ENCODE measurements around the gene MACROD2. TPM values are rescaled to one million over a fixed set of nuclear protein-coding genes. Genes with fewer than 3 reads are reported as not detected.

MACROD2 gene
- total RNA-seq, 4 donors from 2014 or later, result 4.0 to 14.1 (median 10.4) TPM

GRCh38 chr20:14918281-14918680 lies 923.0 kb downstream of the MACROD2 start:
- WGBS, 2 donors, result 77 to 85% methylated on average over 1 of the region's 1 CpG
- H3K4me3 ChIP-seq, result no peak overlapping the region
- H3K9me3 ChIP-seq, result no peaks in the 10 kb centered on the region
- no peak for DNase-seq (ENCODE audit: low spot score in 2 of 2)
- peaks cover 0 to 22% (median 0%) of the 10 kb centered on the region in 4 donors for H3K4me1 ChIP-seq
- peak overlapping the region in 1 of 4 donors; percentile 58 for H3K27ac ChIP-seq
- no peaks in the 10 kb centered on the region for H3K36me3 ChIP-seq
- TF ChIP-seq POLR2A (IDR thresholded peaks at IDR 0.05) (no peak), CTCF (IDR thresholded peaks at IDR 0.05) (no peak), EP300 (IDR thresholded peaks at IDR 0.05) (no peak)
- no peaks in the 10 kb centered on the region for H3K27me3 ChIP-seq

- Histone ChIP-seq H3K4me3 (no peak overlapping the region), H3K4me1 (peaks cover 0 to 22% (median 0%) of the 10 kb centered on the region in 4 donors), H3K36me3 (no peaks in the 10 kb centered on the region), H3K27me3 (no peaks in the 10 kb centered on the region), H3K9me3 (no peaks in the 10 kb centered on the region), H3K27ac (peak overlapping the region in 3 of 4 donors; percentile 36 to 58 (median 43))
- TF ChIP-seq POLR2A (IDR thresholded peaks at IDR 0.05) (no peak), CTCF (IDR thresholded peaks at IDR 0.05) (no peak), EP300 (IDR thresholded peaks at IDR 0.05) (no peak)
- DNase-seq (ENCODE audit: low spot score in 2 of 2), result no peak
- 28 to 49% methylated on average over 3 of the region's 3 CpGs for WGBS, 2 donors
These were observed 923.7 kb downstream of the MACROD2 start for GRCh38 chr20:14918976-14919375.

GRCh38 chr20:14919501-14920081 lies 924.3 kb downstream of the MACROD2 start:
- H3K27me3 ChIP-seq, result no peaks in the 10 kb centered on the region
- TF ChIP-seq EP300 (IDR thresholded peaks at IDR 0.05), result no peak
- no peak for TF ChIP-seq POLR2A (IDR thresholded peaks at IDR 0.05)
- no peak for TF ChIP-seq CTCF (IDR thresholded peaks at IDR 0.05)
- peaks cover 0 to 22% (median 0%) of the 10 kb centered on the region in 4 donors for H3K4me1 ChIP-seq
- H3K27ac ChIP-seq, result peak overlapping the region in 3 of 4 donors; percentile 26 to 58 (median 36)
- no peaks in the 10 kb centered on the region for H3K9me3 ChIP-seq
- no peak for DNase-seq (ENCODE audit: low spot score in 2 of 2)
- H3K4me3 ChIP-seq, result no peak overlapping the region
- no peaks in the 10 kb centered on the region for H3K36me3 ChIP-seq
- WGBS, 2 donors, result 18 to 23% methylated on average over 7 of the region's 7 CpGs

- WGBS, 2 donors, result 86 to 90% methylated on average over 1 of the region's 1 CpG
- Histone ChIP-seq H3K27me3 (no peaks in the 10 kb centered on the region), H3K4me1 (peaks cover 0 to 29% (median 3%) of the 10 kb centered on the region in 4 donors), H3K9me3 (no peaks in the 10 kb centered on the region), H3K4me3 (no peak overlapping the region), H3K36me3 (no peaks in the 10 kb centered on the region), H3K27ac (no peak overlapping the region)
- DNase-seq (ENCODE audit: low spot score in 2 of 2), result no peak
- TF ChIP-seq CTCF (IDR thresholded peaks at IDR 0.05) (no peak), POLR2A (IDR thresholded peaks at IDR 0.05) (no peak), EP300 (IDR thresholded peaks at IDR 0.05) (no peak)
These were observed 926.2 kb downstream of the MACROD2 start for GRCh38 chr20:14921513-14921912.

- no peaks in the 10 kb centered on the region for H3K36me3 ChIP-seq
- no peak for TF ChIP-seq EP300 (IDR thresholded peaks at IDR 0.05)
- no peak for TF ChIP-seq POLR2A (IDR thresholded peaks at IDR 0.05)
- TF ChIP-seq CTCF (IDR thresholded peaks at IDR 0.05), result no peak
- peaks cover 0 to 29% (median 3%) of the 10 kb centered on the region in 4 donors for H3K4me1 ChIP-seq
- no peak overlapping the region for H3K4me3 ChIP-seq
- no peaks in the 10 kb centered on the region for H3K27me3 ChIP-seq
- no peak for DNase-seq (ENCODE audit: low spot score in 2 of 2)
- H3K27ac ChIP-seq, result no peak overlapping the region
- H3K9me3 ChIP-seq, result no peaks in the 10 kb centered on the region
- 88 to 93% methylated on average over 5 of the region's 5 CpGs for WGBS, 2 donors
These were observed 927.4 kb downstream of the MACROD2 start for GRCh38 chr20:14922503-14923267.

Data from tibial nerve (tissue), 4 donors.